ENCODE data around the gene FOXP1. TPM values are rescaled to one million over a fixed set of nuclear protein-coding genes. Genes with fewer than 3 reads are reported as not detected.

FOXP1 gene
- total and polyA plus RNA-seq, 2 experiments from 2014 or later: 76.8 to 99.8 TPM

- Histone ChIP-seq H3K79me2 (peaks cover 29% of the 10 kb centered on the region), H3K4me3 (no peak overlapping the region), H3K4me1 (ENCODE audit: insufficient read depth) (peaks cover 43% of the 10 kb centered on the region), H2AFZ (no peak overlapping the region), H3K36me3 (replicated peaks; ENCODE audit: insufficient read depth, low read depth) (no peaks in the 10 kb centered on the region), H3K4me2 (peak overlapping the region; percentile 17), H3K27ac (no peak overlapping the region), H3K27me3 (no peaks in the 10 kb centered on the region), H4K20me1 (ENCODE audit: insufficient read depth, poor library complexity, severe bottlenecking) (no peaks in the 10 kb centered on the region), H3K9me2 (replicated peaks; ENCODE audit: insufficient read depth) (no peaks in the 10 kb centered on the region), H3K9me3 (ENCODE audit: low read depth) (no peaks in the 10 kb centered on the region)
- TF ChIP-seq EZH2phosphoT487 (IDR thresholded peaks at IDR 0.05; ENCODE audit: low read depth, severe bottlenecking, unreplicated experiment): no peak
- TF ChIP-seq EZH2 (IDR thresholded peaks at IDR 0.05; ENCODE audit: borderline replicate concordance): no peak
- TF ChIP-seq CTCF (IDR thresholded peaks at IDR 0.05; ENCODE audit: poor library complexity): no peak
- 59% methylated on average over 12 of the region's 12 CpGs for WGBS (ENCODE audit: low lambda C conversion rate, missing lambda C conversion rate)
- no peak for DNase-seq (ENCODE audit: low spot score)
Observed at GRCh38 chr3:71401695-71402231, 181.8 kb downstream of the FOXP1 start.

GRCh38 chr3:71400986-71401451, 182.5 kb downstream of the FOXP1 start:
- Histone ChIP-seq H3K9me3 (ENCODE audit: low read depth) (no peaks in the 10 kb centered on the region), H2AFZ (no peak overlapping the region), H3K4me3 (no peak overlapping the region), H3K36me3 (replicated peaks; ENCODE audit: insufficient read depth, low read depth) (no peaks in the 10 kb centered on the region), H3K4me1 (ENCODE audit: insufficient read depth) (peaks cover 38% of the 10 kb centered on the region), H3K27ac (no peak overlapping the region), H3K4me2 (peak overlapping the region; percentile 17), H3K9me2 (replicated peaks; ENCODE audit: insufficient read depth) (no peaks in the 10 kb centered on the region), H3K79me2 (peaks cover 34% of the 10 kb centered on the region), H3K27me3 (no peaks in the 10 kb centered on the region), H4K20me1 (ENCODE audit: insufficient read depth, poor library complexity, severe bottlenecking) (no peaks in the 10 kb centered on the region)
- no peak for TF ChIP-seq EZH2phosphoT487 (IDR thresholded peaks at IDR 0.05; ENCODE audit: low read depth, severe bottlenecking, unreplicated experiment)
- TF ChIP-seq CTCF (IDR thresholded peaks at IDR 0.05; ENCODE audit: poor library complexity): no peak
- no peak for TF ChIP-seq EZH2 (IDR thresholded peaks at IDR 0.05; ENCODE audit: borderline replicate concordance)
- DNase-seq (ENCODE audit: low spot score): no peak
- WGBS (ENCODE audit: low lambda C conversion rate, missing lambda C conversion rate): 24% methylated on average over 6 of the region's 6 CpGs

- H3K36me3 ChIP-seq (replicated peaks; ENCODE audit: insufficient read depth, low read depth): no peaks in the 10 kb centered on the region
- H3K79me2 ChIP-seq: peaks cover 28% of the 10 kb centered on the region
- no peak for TF ChIP-seq EZH2phosphoT487 (IDR thresholded peaks at IDR 0.05; ENCODE audit: low read depth, severe bottlenecking, unreplicated experiment)
- no peak for TF ChIP-seq CTCF (IDR thresholded peaks at IDR 0.05; ENCODE audit: poor library complexity)
- TF ChIP-seq EZH2 (IDR thresholded peaks at IDR 0.05; ENCODE audit: borderline replicate concordance): no peak
- no peak overlapping the region for H2AFZ ChIP-seq
- no peak overlapping the region for H3K27ac ChIP-seq
- peak overlapping the region; percentile 19 for H3K4me2 ChIP-seq
- H3K9me2 ChIP-seq (replicated peaks; ENCODE audit: insufficient read depth): no peaks in the 10 kb centered on the region
- H4K20me1 ChIP-seq (ENCODE audit: insufficient read depth, poor library complexity, severe bottlenecking): no peaks in the 10 kb centered on the region
- DNase-seq (ENCODE audit: low spot score): no peak
- WGBS (ENCODE audit: low lambda C conversion rate, missing lambda C conversion rate): 81% methylated on average over 3 of the region's 3 CpGs
- H3K4me3 ChIP-seq: no peak overlapping the region
- H3K27me3 ChIP-seq: no peaks in the 10 kb centered on the region
- no peaks in the 10 kb centered on the region for H3K9me3 ChIP-seq (ENCODE audit: low read depth)
- peaks cover 38% of the 10 kb centered on the region for H3K4me1 ChIP-seq (ENCODE audit: insufficient read depth)
Observed at GRCh38 chr3:71399478-71399877, 184.1 kb downstream of the FOXP1 start.
